ENCODE results near the gene ITIH1.

Gene ITIH1

GRCh38 chr3:52827441-52827840 lies 50.0 kb downstream of the ITIH1 start:
- DNase-seq (no peak), ATAC-seq (replicated peaks) (no peak)
- Mint-ChIP-seq H3K9me3 (no peaks in the 10 kb centered on the region), H3K36me3 (no peaks in the 10 kb centered on the region), H3K27me3 (no peaks in the 10 kb centered on the region), H3K27ac (no peak overlapping the region), H3K4me1 (no peaks in the 10 kb centered on the region), H3K4me3 (no peak overlapping the region)

- no peaks in the 10 kb centered on the region for H3K36me3 Mint-ChIP-seq
- ATAC-seq (replicated peaks) = no peak
- no peak for DNase-seq
- no peaks in the 10 kb centered on the region for H3K4me1 Mint-ChIP-seq
- no peak overlapping the region for H3K4me3 Mint-ChIP-seq
- H3K27ac Mint-ChIP-seq = peak overlapping the region; percentile 42
- H3K27me3 Mint-ChIP-seq = no peaks in the 10 kb centered on the region
- H3K9me3 Mint-ChIP-seq = no peaks in the 10 kb centered on the region
Measured at GRCh38 chr3:52827866-52828376, 50.5 kb downstream of the ITIH1 start.

GRCh38 chr3:52829482-52829881 lies 52.1 kb downstream of the ITIH1 start:
- no peaks in the 10 kb centered on the region for H3K27me3 Mint-ChIP-seq
- no peak overlapping the region for H3K4me3 Mint-ChIP-seq
- H3K4me1 Mint-ChIP-seq = no peaks in the 10 kb centered on the region
- no peak for ATAC-seq (replicated peaks)
- no peaks in the 10 kb centered on the region for H3K9me3 Mint-ChIP-seq
- DNase-seq = no peak
- no peak overlapping the region for H3K27ac Mint-ChIP-seq
- peaks cover 0 to 7% of the 10 kb centered on the region in 2 donors for H3K36me3 Mint-ChIP-seq

GRCh38 chr3:52829906-52830463 lies 52.6 kb downstream of the ITIH1 start:
- no peaks in the 10 kb centered on the region for H3K9me3 Mint-ChIP-seq
- no peak overlapping the region for H3K4me3 Mint-ChIP-seq
- H3K4me1 Mint-ChIP-seq = no peaks in the 10 kb centered on the region
- ATAC-seq (replicated peaks) (no peak), DNase-seq (no peak)
- H3K36me3 Mint-ChIP-seq = peaks cover 2 to 10% of the 10 kb centered on the region in 2 donors
- H3K27me3 Mint-ChIP-seq = no peaks in the 10 kb centered on the region
- H3K27ac Mint-ChIP-seq = no peak overlapping the region

- no peaks in the 10 kb centered on the region for H3K27me3 Mint-ChIP-seq
- DNase-seq = no peak
- no peaks in the 10 kb centered on the region for H3K4me1 Mint-ChIP-seq
- H3K4me3 Mint-ChIP-seq = no peak within 1 kb of the TSS
- no peak for ATAC-seq (replicated peaks)
- no peak within 1 kb of the TSS for H3K27ac Mint-ChIP-seq
- H3K9me3 Mint-ChIP-seq = no peaks in the 10 kb centered on the region
- peaks cover 6 to 14% of the 10 kb centered on the region in 2 donors for H3K36me3 Mint-ChIP-seq
Measured at GRCh38 chr3:52830535-52831258, 53.3 kb downstream of the ITIH1 start, which contains the start of gene ITIH4. Gene ITIH4, minus strand, starts transcription at chr3:52830672. Its CDS starts 30 bp downstream, at chr3:52830642.

GRCh38 chr3:52831500-52832301 lies 54.3 kb downstream of the ITIH1 start:
- ATAC-seq (replicated peaks) = no peak
- DNase-seq = no peak
- H3K4me1 Mint-ChIP-seq = peaks cover under 1 to 4% of the 10 kb centered on the region in 2 donors
- H3K27me3 Mint-ChIP-seq = no peaks in the 10 kb centered on the region
- H3K9me3 Mint-ChIP-seq = no peaks in the 10 kb centered on the region
- H3K4me3 Mint-ChIP-seq = no peak overlapping the region
- peaks cover 6 to 14% of the 10 kb centered on the region in 2 donors for H3K36me3 Mint-ChIP-seq
- H3K27ac Mint-ChIP-seq = no peak overlapping the region

GRCh38 chr3:52833202-52833601 lies 55.8 kb downstream of the ITIH1 start:
- H3K4me3 Mint-ChIP-seq = no peak overlapping the region
- no peak overlapping the region for H3K27ac Mint-ChIP-seq
- H3K36me3 Mint-ChIP-seq = peaks cover 11 to 17% of the 10 kb centered on the region in 2 donors
- H3K27me3 Mint-ChIP-seq = no peaks in the 10 kb centered on the region
- DNase-seq = no peak
- H3K4me1 Mint-ChIP-seq = peaks cover 5 to 7% of the 10 kb centered on the region in 2 donors
- H3K9me3 Mint-ChIP-seq = no peaks in the 10 kb centered on the region
- no peak for ATAC-seq (replicated peaks)

GRCh38 chr3:52834871-52835501 lies 57.6 kb downstream of the ITIH1 start, which contains the start of gene MUSTN1:
Gene MUSTN1, minus strand, starts transcription at chr3:52835019. Its CDS starts 71 bp downstream, at chr3:52834948.
- H3K9me3 Mint-ChIP-seq = no peaks in the 10 kb centered on the region
- H3K4me1 Mint-ChIP-seq = peaks cover 7 to 10% of the 10 kb centered on the region in 2 donors
- ATAC-seq (replicated peaks) (no peak), DNase-seq (no peak)
- no peaks in the 10 kb centered on the region for H3K27me3 Mint-ChIP-seq
- no peak within 1 kb of the TSS for H3K27ac Mint-ChIP-seq
- no peak within 1 kb of the TSS for H3K4me3 Mint-ChIP-seq
- H3K36me3 Mint-ChIP-seq = peaks cover 13 to 18% of the 10 kb centered on the region in 2 donors

GRCh38 chr3:52835766-52836470 lies 58.5 kb downstream of the ITIH1 start:
- no peaks in the 10 kb centered on the region for H3K9me3 Mint-ChIP-seq
- no peak overlapping the region for H3K4me3 Mint-ChIP-seq
- no peaks in the 10 kb centered on the region for H3K27me3 Mint-ChIP-seq
- no peak overlapping the region for H3K27ac Mint-ChIP-seq
- DNase-seq (no peak), ATAC-seq (replicated peaks) (no peak)
- peaks cover 8 to 10% of the 10 kb centered on the region in 2 donors for H3K4me1 Mint-ChIP-seq
- peaks cover 20 to 23% of the 10 kb centered on the region in 2 donors for H3K36me3 Mint-ChIP-seq

GRCh38 chr3:52836471-52836845 lies 59.1 kb downstream of the ITIH1 start:
- ATAC-seq (replicated peaks) (no peak), DNase-seq (no peak)
- peaks cover 10 to 12% of the 10 kb centered on the region in 2 donors for H3K4me1 Mint-ChIP-seq
- H3K27ac Mint-ChIP-seq = no peak overlapping the region
- H3K9me3 Mint-ChIP-seq = no peaks in the 10 kb centered on the region
- H3K36me3 Mint-ChIP-seq = peaks cover 20 to 27% of the 10 kb centered on the region in 2 donors
- H3K4me3 Mint-ChIP-seq = no peak overlapping the region
- H3K27me3 Mint-ChIP-seq = no peaks in the 10 kb centered on the region

- no peaks in the 10 kb centered on the region for H3K9me3 Mint-ChIP-seq
Measured at GRCh38 chr3:52836986-52837385, 59.6 kb downstream of the ITIH1 start.

GRCh38 chr3:52838561-52839267 lies 61.3 kb downstream of the ITIH1 start:
- peaks cover 10 to 12% of the 10 kb centered on the region in 2 donors for H3K4me1 Mint-ChIP-seq
- ATAC-seq (replicated peaks) (no peak), DNase-seq (no peak)
- no peaks in the 10 kb centered on the region for H3K9me3 Mint-ChIP-seq
- H3K27me3 Mint-ChIP-seq = no peaks in the 10 kb centered on the region
- no peak overlapping the region for H3K4me3 Mint-ChIP-seq
- peaks cover 24 to 44% of the 10 kb centered on the region in 2 donors for H3K36me3 Mint-ChIP-seq
- no peak overlapping the region for H3K27ac Mint-ChIP-seq

More at GRCh38 chr3:52836986-52837385, 59.6 kb downstream of the ITIH1 start:
- Mint-ChIP-seq H3K27me3 (no peaks in the 10 kb centered on the region), H3K4me1 (peaks cover 10 to 12% of the 10 kb centered on the region in 2 donors), H3K27ac (no peak overlapping the region), H3K4me3 (no peak overlapping the region), H3K36me3 (peaks cover 23 to 32% of the 10 kb centered on the region in 2 donors)
- DNase-seq (no peak), ATAC-seq (replicated peaks) (no peak)

GRCh38 chr3:52839268-52839575 lies 61.8 kb downstream of the ITIH1 start:
- no peak overlapping the region for H3K27ac Mint-ChIP-seq
- H3K36me3 Mint-ChIP-seq = peaks cover 25 to 45% of the 10 kb centered on the region in 2 donors
- peaks cover 10 to 12% of the 10 kb centered on the region in 2 donors for H3K4me1 Mint-ChIP-seq
- no peaks in the 10 kb centered on the region for H3K27me3 Mint-ChIP-seq
- DNase-seq (no peak), ATAC-seq (replicated peaks) (no peak)
- H3K4me3 Mint-ChIP-seq = no peak overlapping the region
- H3K9me3 Mint-ChIP-seq = no peaks in the 10 kb centered on the region

Data from stimulated activated naive B cell treated with anti-CD40 and anti-IgM and Interleukin-4, amounts not matched to agents 10 μg/mL and 1 μg/mL and 100 μg/mL, for 72 hours (primary cell).